GM12878 (cell line): ENCODE results near the gene ZNF148.

Experiments
- ATF3 ChIP-seq: IDR thresholded peaks from 2 replicates; pipeline ENCODE4 v1.6.1; 2011; ENCODE audit warnings: low read depth, mild to moderate bottlenecking, low read length, moderate library complexity, borderline replicate concordance; ENCODE audit errors: extremely low read depth
- BCLAF1 ChIP-seq: fragments of 450-650 bp; IDR thresholded peaks from 2 replicates; pipeline ENCODE4 v1.6.1; 2017; ENCODE audit warnings: antibody characterized with exemption, mild to moderate bottlenecking, moderate library complexity
- CTCF ChIP-seq, 3 experiments: IDR thresholded peaks in 2 of 3; conservative IDR thresholded peaks in 1 of 3; 2 replicates each; pipeline ENCODE4 v1.5.1; 2011; ENCODE audit warnings: low read depth in 3 of 3, low read length in 3 of 3, mild to moderate bottlenecking in 3 of 3, control low read depth in 2 of 3, moderate library complexity in 2 of 3, inconsistent platforms in 1 of 3, mixed read lengths in 1 of 3; ENCODE audit not compliant: control insufficient read depth in 2 of 3, insufficient read depth in 1 of 3; ENCODE audit errors: extremely low read depth in 1 of 3
- E2F4 ChIP-seq: IDR thresholded peaks from 2 replicates; pipeline ENCODE4 v1.6.1; 2012; ENCODE audit warnings: low read depth, low read length, improper control_type of control experiment
- FOXM1 ChIP-seq: IDR thresholded peaks from 2 replicates; pipeline ENCODE4 v1.6.1; 2012; ENCODE audit warnings: low read depth, mild to moderate bottlenecking, inconsistent platforms, low read length, moderate library complexity
- KDM1A ChIP-seq: fragments of 200-600 bp; sonication (generic); IDR thresholded peaks from 2 replicates; pipeline ENCODE4 v1.6.1; 2016; ENCODE audit warnings: borderline replicate concordance
- MLLT1 ChIP-seq: fragments of 450-650 bp; IDR thresholded peaks from 2 replicates; pipeline ENCODE4 v1.6.1; 2016; ENCODE audit warnings: mild to moderate bottlenecking
- MYC ChIP-seq: IDR thresholded peaks from 2 replicates; pipeline ENCODE4 v1.6.1; 2011; ENCODE audit warnings: mild to moderate bottlenecking, low read length, moderate library complexity, inconsistent platforms; ENCODE audit not compliant: insufficient read depth, insufficient replicate concordance, insufficient read length, severe bottlenecking
- ZNF384 ChIP-seq: IDR thresholded peaks from 2 replicates; pipeline ENCODE4 v1.6.1; 2012; ENCODE audit warnings: low read depth, mild to moderate bottlenecking, low read length, improper control_type of control experiment, borderline replicate concordance

- TF ChIP-seq KDM1A (no peak), ATF3 (no peak), FOXM1 (no peak), MLLT1 (no peak), E2F4 (no peak), MYC (no peak), CTCF (IDR thresholded peaks at IDR 0.05 in 2 of 3, conservative IDR thresholded peaks at IDR 0.05 in 1 of 3; ENCODE audit: control insufficient read depth in 2 of 3, extremely low read depth in 1 of 3, insufficient read depth in 1 of 3, low read depth in 3 of 3, low read length in 3 of 3) (no peak), BCLAF1 (no peak), ZNF384 (no peak)
Measured at GRCh38 chr3:125416235-125416634, 41.1 kb upstream of the ZNF148 start.
